Measurements from ENCODE around the gene ABL1.

DNA sequence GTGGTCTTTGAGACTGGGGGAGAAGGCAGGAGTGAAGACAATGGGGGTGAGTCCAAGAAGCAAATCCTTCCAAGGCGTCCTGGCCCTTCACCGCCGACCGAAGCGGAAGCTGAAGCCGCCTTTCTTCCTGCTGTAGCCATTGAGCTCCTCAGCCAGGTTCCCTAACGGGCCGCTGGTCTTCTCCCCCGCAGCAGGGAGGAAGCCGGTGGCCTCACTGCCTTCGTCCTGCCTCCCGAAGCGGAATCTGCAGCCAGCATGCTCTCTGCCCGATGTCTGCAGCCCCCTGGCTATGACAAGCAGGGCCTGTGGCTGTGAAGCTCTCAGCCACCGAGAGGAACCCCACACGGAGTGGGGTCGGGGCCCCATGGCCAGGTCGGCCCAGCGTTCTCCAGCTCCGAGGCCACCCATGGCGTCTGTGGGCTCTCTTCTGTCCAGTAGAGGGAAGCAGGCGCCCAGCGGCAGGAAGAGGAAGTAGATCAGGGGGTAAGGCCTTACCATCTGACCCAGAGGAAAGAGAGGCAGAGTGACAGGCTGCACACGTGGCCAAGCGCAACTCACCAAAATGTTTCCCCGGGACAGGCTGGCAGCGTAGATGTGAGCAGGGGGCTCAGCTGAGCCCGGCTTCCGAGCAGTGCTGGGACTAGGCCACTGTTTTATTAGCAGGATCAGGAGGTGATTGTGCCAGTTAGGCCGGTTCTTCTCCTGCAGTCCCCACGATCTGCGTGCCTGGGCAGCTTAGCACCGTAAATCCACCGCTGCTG is 58.5 kb downstream of the ABL1 start:
- TF ChIP-seq, protein P1, sequence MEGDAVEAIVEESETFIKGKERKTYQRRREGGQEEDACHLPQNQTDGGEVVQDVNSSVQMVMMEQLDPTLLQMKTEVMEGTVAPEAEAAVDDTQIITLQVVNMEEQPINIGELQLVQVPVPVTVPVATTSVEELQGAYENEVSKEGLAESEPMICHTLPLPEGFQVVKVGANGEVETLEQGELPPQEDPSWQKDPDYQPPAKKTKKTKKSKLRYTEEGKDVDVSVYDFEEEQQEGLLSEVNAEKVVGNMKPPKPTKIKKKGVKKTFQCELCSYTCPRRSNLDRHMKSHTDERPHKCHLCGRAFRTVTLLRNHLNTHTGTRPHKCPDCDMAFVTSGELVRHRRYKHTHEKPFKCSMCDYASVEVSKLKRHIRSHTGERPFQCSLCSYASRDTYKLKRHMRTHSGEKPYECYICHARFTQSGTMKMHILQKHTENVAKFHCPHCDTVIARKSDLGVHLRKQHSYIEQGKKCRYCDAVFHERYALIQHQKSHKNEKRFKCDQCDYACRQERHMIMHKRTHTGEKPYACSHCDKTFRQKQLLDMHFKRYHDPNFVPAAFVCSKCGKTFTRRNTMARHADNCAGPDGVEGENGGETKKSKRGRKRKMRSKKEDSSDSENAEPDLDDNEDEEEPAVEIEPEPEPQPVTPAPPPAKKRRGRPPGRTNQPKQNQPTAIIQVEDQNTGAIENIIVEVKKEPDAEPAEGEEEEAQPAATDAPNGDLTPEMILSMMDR (IDR thresholded peaks at IDR 0.05; ENCODE audit: low read depth, low read length): peak; percentile 10
- peak; percentile 42 for TF ChIP-seq POLR2A (IDR thresholded peaks at IDR 0.05; ENCODE audit: extremely low read depth, insufficient read length)

All from NB4 (cell line).